ENCODE data around the gene PHETA1. TPM values are rescaled to one million over a fixed set of nuclear protein-coding genes. Genes with fewer than 3 reads are reported as not detected.

The PHETA1 gene
- total and polyA plus RNA-seq, 10 of the 15 experiments (the other 5 are each of a cell fraction or from before 2014, with no cell fraction given): 0.02 to 1.3 (median 0.51) TPM; not detected in 1

- TF ChIP-seq EP300 (IDR thresholded peaks at IDR 0.05; ENCODE audit: borderline replicate concordance in 1 of 2, control insufficient read depth in 1 of 2, low read depth in 2 of 2, low read length in 2 of 2): no peak
- TF ChIP-seq IKZF1 (conservative IDR thresholded peaks at IDR 0.05): peak; percentile 85
- no peak for TF ChIP-seq ZNF24 (IDR thresholded peaks at IDR 0.05)
- TF ChIP-seq ELK1 (IDR thresholded peaks at IDR 0.05; ENCODE audit: low read depth, low read length): no peak
Observed at GRCh38 chr12:111368788-111369495, at the start of gene PHETA1 (continued).

GRCh38 chr12:111418594-111418880 lies 49.6 kb upstream of the PHETA1 start:
- Histone ChIP-seq H3K4me1 (ENCODE audit: control insufficient read depth, insufficient read depth, low read length) (peaks cover 7% of the 10 kb centered on the region), H3K36me3 (ENCODE audit: control insufficient read depth in 2 of 2, insufficient read depth in 2 of 2, low read length in 1 of 2) (peaks cover 13 to 28% of the 10 kb centered on the region in 2 experiments), H3K9me3 (replicated peaks; ENCODE audit: control insufficient read depth, insufficient read depth, low read length) (no peaks in the 10 kb centered on the region), H2AFZ (ENCODE audit: control insufficient read depth, low read depth, low read length) (no peak overlapping the region), H3K27ac (ENCODE audit: control insufficient read depth, insufficient read depth) (no peak overlapping the region), H3K4me2 (ENCODE audit: control insufficient read depth, insufficient read depth) (no peak overlapping the region), H4K20me1 (ENCODE audit: control insufficient read depth, insufficient read depth) (peaks cover 9% of the 10 kb centered on the region), H3K4me3 (no peak overlapping the region), H3K79me2 (ENCODE audit: control insufficient read depth, insufficient read depth, low read length) (peaks cover 51% of the 10 kb centered on the region), H3K9ac (ENCODE audit: control insufficient read depth, insufficient read depth, low read length) (no peak overlapping the region), H3K27me3 (replicated peaks in 1 of 2; ENCODE audit: control insufficient read depth in 2 of 2, insufficient read depth in 2 of 2, low read length in 1 of 2) (no peaks in the 10 kb centered on the region)
- ChIA-PET RAD21 (ENCODE audit: unreplicated experiment) (no interaction called here), SMC1A (ENCODE audit: uncharacterized antibody, unreplicated experiment) (no interaction called here), POLR2A (no interaction called here), CTCF (interaction anchor here (2.0 kb wide), 1 partner anchor 33 kb away, joined by 6 read pairs; no protein-coding TSS in a partner anchor)
- no peak for DNase-seq (ENCODE audit: low read depth, low spot score)
- intact Hi-C loops (cut with micrococcal nuclease; ENCODE audit: unreplicated experiment): no loop called here
- in situ Hi-C loops (cut with MboI): no loop called here
- WGBS (ENCODE audit: insufficient coverage, insufficient replicate concordance, low lambda C conversion rate, missing lambda C conversion rate): 99% methylated on average over 10 of the region's 30 CpGs
- no peak for FAIRE-seq
- BruUV-seq (replicated peaks): no TSS peak
- no peak for TF ChIP-seq RFX5 (IDR thresholded peaks at IDR 0.05; ENCODE audit: low read depth, low read length)
- no peak for TF ChIP-seq ZNF274 (IDR thresholded peaks at IDR 0.05; ENCODE audit: insufficient read depth, insufficient read length)
- no peak for TF ChIP-seq RAD51 (IDR thresholded peaks at IDR 0.05)
- no peak for TF ChIP-seq NKRF (conservative IDR thresholded peaks at IDR 0.05)
- no peak for TF ChIP-seq JUND (IDR thresholded peaks at IDR 0.05; ENCODE audit: low read depth, low read length)
- TF ChIP-seq BHLHE40 (IDR thresholded peaks at IDR 0.05; ENCODE audit: borderline replicate concordance in 1 of 2, low read depth in 2 of 2, low read length in 1 of 2): no peak
- no peak for TF ChIP-seq HDAC2 (IDR thresholded peaks at IDR 0.05)
- TF ChIP-seq YY1 (IDR thresholded peaks at IDR 0.05; ENCODE audit: low read depth, low read length): no peak
- no peak for TF ChIP-seq EGR1 (IDR thresholded peaks at IDR 0.05; ENCODE audit: borderline replicate concordance in 1 of 2, low read depth in 2 of 2, low read length in 2 of 2)
- TF ChIP-seq ZBTB40 (IDR thresholded peaks at IDR 0.05; ENCODE audit: borderline replicate concordance): no peak
- ATAC-seq: no peak

Data from GM12878 (cell line).